Right forelimb (tissue), 1 donor: Measurements from ENCODE around the gene PTPN1.
"Not testable (repeated sequence)": the region's sequence is repeated elsewhere in the genome, so short reads cannot be mapped to it uniquely, and the experiment has no call there.

Experiments used
- DNase-seq: peaks from one replicate; pipeline ENCODE4 v3.0.0-alpha.2; 2018

PTPN1 gene

GRCh38 chr20:50509923-50510705, at the start of gene PTPN1:
Gene PTPN1 (plus strand): TSS chr20:50510383. CDS start chr20:50510528, 145 bp downstream.
- peak; percentile 99 for DNase-seq

GRCh38 chr20:50460608-50461267, 49.4 kb upstream of the PTPN1 start:
- DNase-seq = peak; percentile 91

GRCh38 chr20:50462093-50462690, 48.0 kb upstream of the PTPN1 start:
- no peak for DNase-seq

- DNase-seq = peak; percentile 73
These were observed 46.0 kb upstream of the PTPN1 start for GRCh38 chr20:50464026-50464724.

GRCh38 chr20:50464725-50465650, 45.2 kb upstream of the PTPN1 start:
- DNase-seq = no peak

- no peak for DNase-seq
These were observed 43.0 kb upstream of the PTPN1 start for GRCh38 chr20:50467174-50467573.

GRCh38 chr20:50467718-50468356, 42.3 kb upstream of the PTPN1 start:
- peak; percentile 73 for DNase-seq

- DNase-seq = no peak
These were observed 41.8 kb upstream of the PTPN1 start for GRCh38 chr20:50468378-50468798.

GRCh38 chr20:50469176-50469723, 40.9 kb upstream of the PTPN1 start:
- no peak for DNase-seq

- no peak for DNase-seq
These were observed 40.4 kb upstream of the PTPN1 start for GRCh38 chr20:50469796-50470195.

- DNase-seq = no peak
These were observed 39.8 kb upstream of the PTPN1 start for GRCh38 chr20:50470264-50470858.

GRCh38 chr20:50471231-50471630, 39.0 kb upstream of the PTPN1 start:
- DNase-seq = no peak

- DNase-seq = no peak
These were observed 37.2 kb upstream of the PTPN1 start for GRCh38 chr20:50472693-50473664.

GRCh38 chr20:50474356-50474755, 35.8 kb upstream of the PTPN1 start:
- DNase-seq = not testable (repeated sequence)

- no peak for DNase-seq
These were observed 34.4 kb upstream of the PTPN1 start for GRCh38 chr20:50475681-50476292.

- no peak for DNase-seq
These were observed 32.8 kb upstream of the PTPN1 start for GRCh38 chr20:50477239-50477872.

GRCh38 chr20:50478162-50478990, 31.8 kb upstream of the PTPN1 start:
- no peak for DNase-seq

- no peak for DNase-seq
These were observed 28.4 kb upstream of the PTPN1 start for GRCh38 chr20:50481741-50482140.
